IMR-90 (cell line): Measurements from ENCODE around the gene CHD9. TPM values are rescaled to one million over a fixed set of nuclear protein-coding genes. Genes with fewer than 3 reads are reported as not detected.

Source experiments
- ATAC-seq: fragments of 200-7000 bp; cut with Tn5 transposase; 2 replicates; pipeline ENCODE4 v1.9.1; 2020; ENCODE audit warnings: low read depth, mild to moderate bottlenecking, moderate library complexity
- BruUV-seq: library from RNA; stranded (reverse); fragments of 400-500 nt; replicated peaks from 2 replicates; lab custom pipeline; 2021; lab: Mats Ljungman, UMichigan
- CTCF ChIA-PET: fragments of 300-600 bp; formaldehyde crosslinking; extraction: SDS; loops from one replicate; lab custom pipeline; 2021; ENCODE audit warnings: antibody characterized with exemption; lab: Yijun Ruan, JAX
- POLR2A ChIA-PET: fragments of 300-600 bp; sonication (Branson Sonifier 250); formaldehyde crosslinking; loops from one replicate; lab custom pipeline; 2022; ENCODE audit warnings: antibody characterized with exemption; ENCODE audit not compliant: unreplicated experiment; lab: Charles Lee
- DNase-seq: peaks from one replicate; pipeline ENCODE4 v3.0.0; 2013
- H2AFZ ChIP-seq: replicated peaks from 2 replicates; pipeline ENCODE3; 2013; ENCODE audit warnings: low read length, mild to moderate bottlenecking; ENCODE audit not compliant: poor library complexity
- H2AK5ac ChIP-seq: 2 replicates; pipeline ENCODE4 v1.6.1; 2013; ENCODE audit warnings: low read depth, low read length, inconsistent platforms
- H2AK9ac ChIP-seq: replicated peaks from 2 replicates; pipeline ENCODE3; 2013; ENCODE audit warnings: mild to moderate bottlenecking, low read depth, low read length, moderate library complexity; ENCODE audit not compliant: poor library complexity
- H2BK120ac ChIP-seq: 2 replicates; pipeline ENCODE4 v1.6.1; 2013; ENCODE audit warnings: low read depth, low read length, inconsistent platforms
- H2BK15ac ChIP-seq: 3 replicates; pipeline ENCODE4 v1.6.1; 2013; ENCODE audit warnings: low read depth, low read length, inconsistent platforms
- H2BK20ac ChIP-seq: 2 replicates; pipeline ENCODE4 v1.6.1; 2013; ENCODE audit warnings: low read depth, mild to moderate bottlenecking, inconsistent platforms, low read length, moderate library complexity
- H2BK5ac ChIP-seq: 2 replicates; pipeline ENCODE4 v1.6.1; 2013; ENCODE audit warnings: mild to moderate bottlenecking, low read depth, low read length, inconsistent platforms; ENCODE audit not compliant: poor library complexity, severe bottlenecking
- H3K14ac ChIP-seq: replicated peaks from 2 replicates; pipeline ENCODE4 v1.6.1; 2013; ENCODE audit warnings: low read depth, low read length, inconsistent platforms
- H3K18ac ChIP-seq: 2 replicates; pipeline ENCODE4 v1.6.1; 2013; ENCODE audit warnings: low read depth, low read length, control low read depth
- H3K23ac ChIP-seq: 2 replicates; pipeline ENCODE4 v1.6.1; 2013; ENCODE audit warnings: low read depth, low read length, inconsistent platforms
- H3K27ac ChIP-seq: 2 replicates; pipeline ENCODE4 v1.5.1; 2013; ENCODE audit warnings: mild to moderate bottlenecking, control low read depth, low read length; ENCODE audit not compliant: insufficient read depth
- H3K27me3 ChIP-seq: 2 replicates; pipeline ENCODE4 v1.6.1; 2013; ENCODE audit warnings: low read length; ENCODE audit not compliant: control insufficient read depth, insufficient read depth
- H3K36me3 ChIP-seq: 2 replicates; pipeline ENCODE4 v1.6.1; 2013; ENCODE audit warnings: low read length, mixed read lengths; ENCODE audit not compliant: control insufficient read depth, insufficient read depth
- H3K4ac ChIP-seq: 2 replicates; pipeline ENCODE4 v1.6.1; 2013; ENCODE audit warnings: low read depth, low read length, inconsistent platforms
- H3K4me1 ChIP-seq: 2 replicates; pipeline ENCODE4 v1.6.1; 2013; ENCODE audit warnings: low read length, mixed read lengths; ENCODE audit not compliant: control insufficient read depth, insufficient read depth
- H3K4me2 ChIP-seq: 2 replicates; pipeline ENCODE4 v1.6.1; 2013; ENCODE audit warnings: low read depth, mild to moderate bottlenecking, control low read depth, low read length, moderate library complexity
- H3K4me3 ChIP-seq: 2 replicates; pipeline ENCODE4 v1.5.1; 2013; ENCODE audit warnings: low read depth, mild to moderate bottlenecking, control low read depth, low read length, moderate library complexity; ENCODE audit not compliant: insufficient read depth
- H3K56ac ChIP-seq: 2 replicates; pipeline ENCODE4 v1.6.1; 2013; ENCODE audit warnings: low read length, inconsistent platforms; ENCODE audit not compliant: insufficient read depth; ENCODE audit errors: extremely low read depth
- H3K79me1 ChIP-seq, 2 experiments: 2 replicates each; pipeline ENCODE4 v1.6.1; 2013; ENCODE audit warnings: low read length in 2 of 2, inconsistent platforms in 1 of 2, low read depth in 1 of 2
- H3K9ac ChIP-seq: 2 replicates; pipeline ENCODE4 v1.6.1; 2013; ENCODE audit warnings: low read depth, low read length, control low read depth
- H3K9me1 ChIP-seq: 2 replicates; pipeline ENCODE4 v1.6.1; 2013; ENCODE audit warnings: low read length, inconsistent platforms; ENCODE audit not compliant: insufficient read depth
- H3K9me3 ChIP-seq: 2 replicates; pipeline ENCODE4 v1.6.1; 2013; ENCODE audit warnings: low read length; ENCODE audit not compliant: control insufficient read depth, insufficient read depth
- H4K20me1 ChIP-seq: 2 replicates; pipeline ENCODE4 v1.6.1; 2013; ENCODE audit warnings: low read length, inconsistent platforms; ENCODE audit not compliant: insufficient read depth
- H4K5ac ChIP-seq: 2 replicates; pipeline ENCODE4 v1.6.1; 2013; ENCODE audit warnings: mild to moderate bottlenecking, low read depth, low read length, control low read depth
- H4K8ac ChIP-seq, 2 experiments: 2 replicates each; pipeline ENCODE4 v1.6.1; 2013; ENCODE audit warnings: low read depth in 2 of 2, low read length in 2 of 2, control low read depth in 1 of 2, inconsistent platforms in 1 of 2
- H4K91ac ChIP-seq: 2 replicates; pipeline ENCODE4 v1.6.1; 2013; ENCODE audit warnings: low read depth, low read length, inconsistent platforms; ENCODE audit not compliant: insufficient read depth
- BHLHE40 ChIP-seq: fragments of 150-350 bp; IDR thresholded peaks from 2 replicates; pipeline ENCODE4 v1.6.1; 2016; ENCODE audit warnings: mild to moderate bottlenecking, low read depth, low read length
- CEBPB ChIP-seq: IDR thresholded peaks from 2 replicates; pipeline ENCODE4 v1.6.1; 2012; ENCODE audit warnings: low read depth, low read length, improper control_type of control experiment
- CHD1 ChIP-seq: IDR thresholded peaks from 2 replicates; pipeline ENCODE4 v1.6.1; 2012; ENCODE audit warnings: low read depth, low read length, improper control_type of control experiment
- FOS ChIP-seq: fragments of 150-350 bp; IDR thresholded peaks from 2 replicates; pipeline ENCODE4 v1.6.1; 2016; ENCODE audit warnings: low read depth, low read length
- MAFK ChIP-seq: IDR thresholded peaks from 2 replicates; pipeline ENCODE4 v1.6.1; 2012; ENCODE audit warnings: low read depth, low read length, improper control_type of control experiment
- MAZ ChIP-seq: IDR thresholded peaks from 2 replicates; pipeline ENCODE4 v1.6.1; 2012; ENCODE audit warnings: low read depth, mild to moderate bottlenecking, low read length, improper control_type of control experiment, moderate library complexity, borderline replicate concordance
- MXI1 ChIP-seq: IDR thresholded peaks from 2 replicates; pipeline ENCODE4 v1.6.1; 2012; ENCODE audit warnings: low read depth, mild to moderate bottlenecking, low read length, moderate library complexity, borderline replicate concordance
- NFE2L2 ChIP-seq: fragments of 150-350 bp; IDR thresholded peaks from 2 replicates; pipeline ENCODE4 v1.6.1; 2016; ENCODE audit warnings: low read depth, mild to moderate bottlenecking, low read length
- POLR2A ChIP-seq: IDR thresholded peaks from 2 replicates; pipeline ENCODE4 v1.6.1; 2012; ENCODE audit warnings: mild to moderate bottlenecking, low read depth, low read length
- RAD21 ChIP-seq: IDR thresholded peaks from 2 replicates; pipeline ENCODE4 v1.6.1; 2012; ENCODE audit warnings: low read length, improper control_type of control experiment
- RCOR1 ChIP-seq: IDR thresholded peaks from 2 replicates; pipeline ENCODE4 v1.6.1; 2012; ENCODE audit warnings: mild to moderate bottlenecking, low read length, improper control_type of control experiment; ENCODE audit not compliant: insufficient replicate concordance
- RFX5 ChIP-seq: IDR thresholded peaks from 2 replicates; pipeline ENCODE4 v1.8.0; 2012; ENCODE audit warnings: low read depth, mild to moderate bottlenecking, low read length, moderate library complexity
- SMC3 ChIP-seq: fragments of 150-350 bp; IDR thresholded peaks from 2 replicates; pipeline ENCODE4 v1.6.1; 2016; ENCODE audit warnings: low read depth, mild to moderate bottlenecking, antibody characterized with exemption, low read length, moderate library complexity
- WGBS, 2 experiments: methylation state at CpG; one replicate each; pipeline versions ENCODE4 v1.1.5 to v1.1.7; 2013; ENCODE audit warnings: missing lambda C conversion rate in 2 of 2; ENCODE audit not compliant: insufficient read length in 1 of 2; ENCODE audit errors: extremely low coverage in 2 of 2; 5-methylcytosine and 5-hydroxymethylcytosine counted together
- dilution Hi-C: fragments of 300-500 bp; cut with HindIII; formaldehyde crosslinking; loops from one replicate; pipeline ENCODE4 v1.14.3; 2018; ENCODE audit warnings: low sequenced_read_pairs; ENCODE audit not compliant: unreplicated experiment
- in situ Hi-C: fragments of 300-500 bp; cut with MboI; formaldehyde crosslinking; loops from 3 replicates; pipeline ENCODE4 v1.14.3; 2019; ENCODE audit warnings: low sequenced_read_pairs, inconsistent platforms, mixed read lengths
- intact Hi-C: fragments of 100-400 bp; cut with micrococcal nuclease; formaldehyde crosslinking; loops from 2 replicates; pipeline ENCODE4 v1.10.0; 2022
- polyA plus RNA-seq, 3 experiments: library from polyadenylated mRNA; depleted of rRNA; stranded (reverse); fragments of >200 nt; gene quantifications; 2 replicates each; pipeline ENCODE4 v1.2.3, GENCODE V29; 2012; ENCODE audit warnings: low replicate concordance in 1 of 3
- total RNA-seq: library from RNA; depleted of rRNA; stranded (reverse); fragments of >200 nt; gene quantifications from 2 replicates; pipeline ENCODE4 v1.2.3, GENCODE V29; 2012
- TF ChIP-seq, protein P1 (sequence below): fragments of 150-350 bp; IDR thresholded peaks from 2 replicates; pipeline ENCODE4 v1.6.1; 2017; ENCODE audit warnings: mild to moderate bottlenecking, antibody characterized with exemption, low read length, low read depth
- TF ChIP-seq, protein P2 (sequence below): fragments of 150-350 bp; IDR thresholded peaks from 2 replicates; pipeline ENCODE4 v1.6.1; 2016; ENCODE audit warnings: low read depth, mild to moderate bottlenecking, low read length, moderate library complexity, borderline replicate concordance
- TF ChIP-seq, protein P3 (sequence below): conservative IDR thresholded peaks from 2 replicates; pipeline ENCODE4 v1.5.1; 2012; ENCODE audit warnings: mild to moderate bottlenecking, low read depth, low read length, improper control_type of control experiment

The CHD9 gene
- total and polyA plus RNA-seq, 2 of the 4 experiments (the other 2 are of a cell fraction), result 9.1 to 48.8 TPM

DNA sequence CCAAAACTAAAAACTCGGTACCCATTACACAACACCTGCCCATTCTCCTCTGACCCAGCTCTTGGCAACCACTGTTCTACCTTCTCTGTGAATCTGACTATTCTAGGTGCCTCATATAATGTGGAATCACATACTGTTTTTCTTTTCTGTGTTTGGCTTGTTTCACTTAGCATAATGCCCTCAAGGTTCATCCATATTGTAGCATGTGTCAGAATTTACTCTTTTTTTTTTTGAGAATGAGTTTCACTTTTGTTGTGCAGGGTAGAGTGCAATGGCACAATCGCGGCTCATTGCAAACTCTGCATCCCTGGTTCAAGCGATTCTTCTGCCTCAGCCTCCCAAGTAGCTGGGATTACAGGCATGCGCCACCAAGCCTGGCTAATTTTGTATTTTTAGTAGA lies 320.0 kb downstream of the CHD9 start:
- Histone ChIP-seq H2BK120ac (no peak overlapping the region), H2AK5ac (no peak overlapping the region), H4K8ac (no peak overlapping the region), H3K23ac (no peak overlapping the region), H3K14ac (no peak overlapping the region), H3K18ac (no peak overlapping the region), H2BK15ac (no peak overlapping the region), H3K27me3 (peaks cover 23% of the 10 kb centered on the region), H2BK5ac (no peak overlapping the region), H4K91ac (no peak overlapping the region), H3K4me1 (no peaks in the 10 kb centered on the region), H2AK9ac (no peak overlapping the region), H4K5ac (no peak overlapping the region), H3K36me3 (no peaks in the 10 kb centered on the region), H2BK20ac (no peak overlapping the region), H3K4me2 (no peak overlapping the region), H4K20me1 (no peaks in the 10 kb centered on the region), H3K4ac (no peak overlapping the region), H3K4me3 (no peak overlapping the region), H3K27ac (no peak overlapping the region), H3K9me3 (peaks cover 2% of the 10 kb centered on the region; the same call in 1 of the 2 replicates), H3K9me1 (no peaks in the 10 kb centered on the region), H3K79me1 (no peaks in the 10 kb centered on the region), H3K9ac (no peak overlapping the region), H3K56ac (no peak overlapping the region), H2AFZ (no peak overlapping the region)
- WGBS, 2 experiments, result no CpG with 5 or more reads among the region's 5 CpGs
- intact Hi-C loops (no loop called here), dilution Hi-C loops (no loop called here), in situ Hi-C loops (no loop called here)
- ATAC-seq (no peak), DNase-seq (no peak)
- POLR2A ChIA-PET, result no interaction called here
- CTCF ChIA-PET, result no interaction called here
- BruUV-seq, result no TSS peak
- no peak for TF ChIP-seq CEBPB
- TF ChIP-seq RFX5, result no peak
- no peak for TF ChIP-seq FOS
- no peak for TF ChIP-seq MAFK
- no peak for TF ChIP-seq POLR2A
- TF ChIP-seq RCOR1, result no peak
- no peak for TF ChIP-seq SMC3
- TF ChIP-seq NFE2L2, result no peak
- no peak for TF ChIP-seq MXI1
- TF ChIP-seq, protein P1, sequence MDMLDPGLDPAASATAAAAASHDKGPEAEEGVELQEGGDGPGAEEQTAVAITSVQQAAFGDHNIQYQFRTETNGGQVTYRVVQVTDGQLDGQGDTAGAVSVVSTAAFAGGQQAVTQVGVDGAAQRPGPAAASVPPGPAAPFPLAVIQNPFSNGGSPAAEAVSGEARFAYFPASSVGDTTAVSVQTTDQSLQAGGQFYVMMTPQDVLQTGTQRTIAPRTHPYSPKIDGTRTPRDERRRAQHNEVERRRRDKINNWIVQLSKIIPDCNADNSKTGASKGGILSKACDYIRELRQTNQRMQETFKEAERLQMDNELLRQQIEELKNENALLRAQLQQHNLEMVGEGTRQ, result no peak
- TF ChIP-seq BHLHE40, result no peak
- TF ChIP-seq, protein P2, sequence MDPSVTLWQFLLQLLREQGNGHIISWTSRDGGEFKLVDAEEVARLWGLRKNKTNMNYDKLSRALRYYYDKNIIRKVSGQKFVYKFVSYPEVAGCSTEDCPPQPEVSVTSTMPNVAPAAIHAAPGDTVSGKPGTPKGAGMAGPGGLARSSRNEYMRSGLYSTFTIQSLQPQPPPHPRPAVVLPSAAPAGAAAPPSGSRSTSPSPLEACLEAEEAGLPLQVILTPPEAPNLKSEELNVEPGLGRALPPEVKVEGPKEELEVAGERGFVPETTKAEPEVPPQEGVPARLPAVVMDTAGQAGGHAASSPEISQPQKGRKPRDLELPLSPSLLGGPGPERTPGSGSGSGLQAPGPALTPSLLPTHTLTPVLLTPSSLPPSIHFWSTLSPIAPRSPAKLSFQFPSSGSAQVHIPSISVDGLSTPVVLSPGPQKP, result no peak
- no peak for TF ChIP-seq CHD1
- TF ChIP-seq, protein P3, sequence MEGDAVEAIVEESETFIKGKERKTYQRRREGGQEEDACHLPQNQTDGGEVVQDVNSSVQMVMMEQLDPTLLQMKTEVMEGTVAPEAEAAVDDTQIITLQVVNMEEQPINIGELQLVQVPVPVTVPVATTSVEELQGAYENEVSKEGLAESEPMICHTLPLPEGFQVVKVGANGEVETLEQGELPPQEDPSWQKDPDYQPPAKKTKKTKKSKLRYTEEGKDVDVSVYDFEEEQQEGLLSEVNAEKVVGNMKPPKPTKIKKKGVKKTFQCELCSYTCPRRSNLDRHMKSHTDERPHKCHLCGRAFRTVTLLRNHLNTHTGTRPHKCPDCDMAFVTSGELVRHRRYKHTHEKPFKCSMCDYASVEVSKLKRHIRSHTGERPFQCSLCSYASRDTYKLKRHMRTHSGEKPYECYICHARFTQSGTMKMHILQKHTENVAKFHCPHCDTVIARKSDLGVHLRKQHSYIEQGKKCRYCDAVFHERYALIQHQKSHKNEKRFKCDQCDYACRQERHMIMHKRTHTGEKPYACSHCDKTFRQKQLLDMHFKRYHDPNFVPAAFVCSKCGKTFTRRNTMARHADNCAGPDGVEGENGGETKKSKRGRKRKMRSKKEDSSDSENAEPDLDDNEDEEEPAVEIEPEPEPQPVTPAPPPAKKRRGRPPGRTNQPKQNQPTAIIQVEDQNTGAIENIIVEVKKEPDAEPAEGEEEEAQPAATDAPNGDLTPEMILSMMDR, result no peak
- no peak for TF ChIP-seq RAD21
- TF ChIP-seq MAZ, result no peak
